ENCODE measurements around the gene TMPO.

- TF ChIP-seq CTCF (IDR thresholded peaks at IDR 0.05; ENCODE audit: poor library complexity, severe bottlenecking) (no peak), REST (IDR thresholded peaks at IDR 0.05; ENCODE audit: borderline replicate concordance) (peak; percentile 59)
Measured at GRCh38 chr12:98503592-98504367, 11.6 kb upstream of the TMPO start.

All from neural cell (in vitro differentiated cells).